GM12865 (cell line): ENCODE results near the gene DBR1.

Source experiments
- DNase-seq: peaks from one replicate; pipeline ENCODE4 v3.0.0; 2010; ENCODE audit warnings: low read depth
- H3K4me3 ChIP-seq: 2 replicates; pipeline ENCODE4 v1.5.1; 2011; ENCODE audit warnings: mild to moderate bottlenecking, low read depth, low read length, control low read depth
- TF ChIP-seq, protein P1 (sequence below): IDR thresholded peaks from 2 replicates; pipeline ENCODE4 v1.5.1; 2011; ENCODE audit warnings: low read length, control low read depth, low read depth, inconsistent platforms; ENCODE audit not compliant: insufficient read depth; ENCODE audit errors: missing control alignments

DBR1 gene

DNA sequence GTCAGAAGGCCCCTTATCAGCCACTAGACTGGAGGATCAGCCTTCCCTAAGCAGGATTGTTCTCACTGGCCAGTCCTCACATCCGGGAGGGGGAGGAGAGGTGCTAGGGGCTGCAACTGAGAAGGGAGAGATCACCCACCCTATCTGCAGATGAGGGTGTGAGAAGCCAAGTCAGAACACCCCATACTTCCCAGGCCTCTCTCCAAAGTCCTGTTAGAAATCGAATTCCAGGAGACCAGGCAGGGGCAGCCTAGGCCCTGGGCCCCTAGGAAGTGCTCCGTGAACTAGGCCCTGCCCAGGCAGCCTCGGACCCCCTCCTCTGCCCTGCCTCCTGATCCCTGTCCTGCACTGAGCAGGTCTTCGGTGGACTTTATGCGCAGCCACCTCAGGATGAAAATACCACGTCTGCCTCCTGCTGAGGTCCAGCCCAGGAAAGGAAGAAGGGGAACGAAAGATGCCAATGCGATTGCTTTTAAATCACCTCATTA is 60.2 kb downstream of the DBR1 start:
- TF ChIP-seq, protein P1, sequence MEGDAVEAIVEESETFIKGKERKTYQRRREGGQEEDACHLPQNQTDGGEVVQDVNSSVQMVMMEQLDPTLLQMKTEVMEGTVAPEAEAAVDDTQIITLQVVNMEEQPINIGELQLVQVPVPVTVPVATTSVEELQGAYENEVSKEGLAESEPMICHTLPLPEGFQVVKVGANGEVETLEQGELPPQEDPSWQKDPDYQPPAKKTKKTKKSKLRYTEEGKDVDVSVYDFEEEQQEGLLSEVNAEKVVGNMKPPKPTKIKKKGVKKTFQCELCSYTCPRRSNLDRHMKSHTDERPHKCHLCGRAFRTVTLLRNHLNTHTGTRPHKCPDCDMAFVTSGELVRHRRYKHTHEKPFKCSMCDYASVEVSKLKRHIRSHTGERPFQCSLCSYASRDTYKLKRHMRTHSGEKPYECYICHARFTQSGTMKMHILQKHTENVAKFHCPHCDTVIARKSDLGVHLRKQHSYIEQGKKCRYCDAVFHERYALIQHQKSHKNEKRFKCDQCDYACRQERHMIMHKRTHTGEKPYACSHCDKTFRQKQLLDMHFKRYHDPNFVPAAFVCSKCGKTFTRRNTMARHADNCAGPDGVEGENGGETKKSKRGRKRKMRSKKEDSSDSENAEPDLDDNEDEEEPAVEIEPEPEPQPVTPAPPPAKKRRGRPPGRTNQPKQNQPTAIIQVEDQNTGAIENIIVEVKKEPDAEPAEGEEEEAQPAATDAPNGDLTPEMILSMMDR = no peak
- no peak for DNase-seq
- H3K4me3 ChIP-seq = no peak overlapping the region

DNA sequence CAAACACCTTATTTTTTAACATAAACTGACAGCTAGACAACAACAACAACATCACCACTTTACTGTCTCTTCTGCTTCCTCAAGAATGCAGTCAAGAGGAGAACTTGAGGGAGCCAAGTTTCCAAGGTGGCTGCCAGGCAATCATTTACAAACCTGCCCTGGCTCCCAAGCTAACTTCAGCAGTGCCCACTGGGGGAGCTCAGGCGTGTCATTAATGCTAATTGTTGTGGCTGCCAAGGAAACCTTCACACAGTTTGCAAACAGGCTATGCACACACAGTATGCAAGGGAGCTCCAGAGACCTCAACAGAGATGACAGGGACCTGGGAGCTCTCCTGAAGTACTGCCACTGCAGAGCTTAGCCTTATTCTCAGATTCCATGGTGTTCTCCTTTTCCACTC is 61.4 kb downstream of the DBR1 start:
- H3K4me3 ChIP-seq = no peak overlapping the region
- no peak for DNase-seq
- TF ChIP-seq, protein P1 = no peak

DNA sequence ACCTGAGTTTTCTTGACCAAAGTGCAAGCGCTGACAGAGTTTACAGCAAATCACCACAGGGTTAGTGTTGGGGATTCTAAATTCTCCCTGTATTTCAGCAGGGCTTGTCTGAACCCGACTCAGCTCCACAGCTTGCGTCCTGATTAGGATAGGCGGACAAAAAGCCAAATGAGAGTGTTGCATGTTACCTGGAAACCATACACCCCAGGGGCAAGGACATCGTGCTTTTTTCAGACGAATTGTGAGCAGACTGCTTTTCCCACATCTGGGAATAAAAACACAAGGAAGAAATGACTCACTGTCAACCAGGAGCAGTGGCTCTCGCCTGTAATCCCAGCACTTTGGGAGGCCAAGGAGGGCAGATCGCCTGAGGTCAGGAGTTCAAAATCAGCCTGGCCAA is 62.4 kb downstream of the DBR1 start:
- DNase-seq = no peak
- no peak overlapping the region for H3K4me3 ChIP-seq
- TF ChIP-seq, protein P1 = no peak
